Activated CD8-positive, alpha-beta memory T cell treated with anti-CD3 and anti-CD28 coated beads for 24 hours (primary cell): Measurements from ENCODE around the gene HAPLN3.
"Not testable (repeated sequence)": the region's sequence is repeated elsewhere in the genome, so short reads cannot be mapped to it uniquely, and the experiment has no call there.

Experiments used
- DNase-seq: peaks from one replicate; pipeline ENCODE4 v3.0.0-alpha.2; 2020

HAPLN3 gene, protein sequence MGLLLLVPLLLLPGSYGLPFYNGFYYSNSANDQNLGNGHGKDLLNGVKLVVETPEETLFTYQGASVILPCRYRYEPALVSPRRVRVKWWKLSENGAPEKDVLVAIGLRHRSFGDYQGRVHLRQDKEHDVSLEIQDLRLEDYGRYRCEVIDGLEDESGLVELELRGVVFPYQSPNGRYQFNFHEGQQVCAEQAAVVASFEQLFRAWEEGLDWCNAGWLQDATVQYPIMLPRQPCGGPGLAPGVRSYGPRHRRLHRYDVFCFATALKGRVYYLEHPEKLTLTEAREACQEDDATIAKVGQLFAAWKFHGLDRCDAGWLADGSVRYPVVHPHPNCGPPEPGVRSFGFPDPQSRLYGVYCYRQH

DNA sequence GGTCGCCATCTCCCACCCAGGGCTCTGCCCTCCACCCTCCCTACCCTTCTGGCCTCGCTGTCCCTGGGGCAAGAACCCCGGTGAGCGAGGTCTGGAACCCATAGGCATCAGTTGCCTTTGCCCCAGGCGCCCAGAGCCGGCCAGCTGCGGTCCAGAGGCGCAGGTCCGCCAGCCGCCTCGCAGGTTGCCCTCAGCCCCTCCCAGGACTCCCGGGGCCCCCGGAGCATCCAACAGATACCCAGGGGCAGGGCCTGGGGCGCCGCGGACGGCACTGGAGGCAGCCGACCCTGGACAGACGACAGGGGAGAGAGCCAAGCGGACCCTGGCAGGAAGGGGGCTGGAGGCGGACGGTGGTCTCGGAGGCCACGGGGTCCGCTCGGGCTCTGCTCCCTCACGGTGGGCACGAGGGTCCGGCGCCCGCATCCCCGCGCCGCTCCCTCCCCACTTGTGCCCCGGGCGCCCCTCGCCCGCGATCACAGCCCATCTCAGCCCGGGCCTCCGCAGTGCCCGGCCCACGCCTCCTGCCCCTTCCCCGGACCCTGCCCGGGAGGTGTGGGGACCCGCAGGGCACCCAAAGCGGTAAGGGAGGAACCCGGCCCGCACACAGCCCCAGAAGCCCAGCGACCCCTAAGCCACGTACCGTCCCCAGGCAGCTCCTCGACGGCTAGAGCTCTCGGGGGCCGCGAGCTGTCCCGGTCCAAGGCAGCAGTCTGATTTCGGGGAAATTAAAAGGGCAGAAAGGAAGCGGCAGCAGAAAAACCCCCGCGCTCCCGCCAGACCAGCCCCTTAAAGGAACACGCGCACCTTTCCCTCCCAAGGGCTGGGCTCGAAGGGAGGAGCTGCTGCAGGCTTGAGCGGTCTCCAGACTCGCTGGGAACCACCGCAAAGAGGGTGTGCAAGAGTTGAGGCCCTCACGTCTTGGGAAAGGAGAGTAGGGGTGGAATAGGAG, at the start of gene HAPLN3:
TSS of gene HAPLN3 (minus strand) at position 726 of the 949 bp plus-strand sequence. CDS start 8,246 bp downstream, outside the sequence.
- DNase-seq, result peak; percentile 85

DNA sequence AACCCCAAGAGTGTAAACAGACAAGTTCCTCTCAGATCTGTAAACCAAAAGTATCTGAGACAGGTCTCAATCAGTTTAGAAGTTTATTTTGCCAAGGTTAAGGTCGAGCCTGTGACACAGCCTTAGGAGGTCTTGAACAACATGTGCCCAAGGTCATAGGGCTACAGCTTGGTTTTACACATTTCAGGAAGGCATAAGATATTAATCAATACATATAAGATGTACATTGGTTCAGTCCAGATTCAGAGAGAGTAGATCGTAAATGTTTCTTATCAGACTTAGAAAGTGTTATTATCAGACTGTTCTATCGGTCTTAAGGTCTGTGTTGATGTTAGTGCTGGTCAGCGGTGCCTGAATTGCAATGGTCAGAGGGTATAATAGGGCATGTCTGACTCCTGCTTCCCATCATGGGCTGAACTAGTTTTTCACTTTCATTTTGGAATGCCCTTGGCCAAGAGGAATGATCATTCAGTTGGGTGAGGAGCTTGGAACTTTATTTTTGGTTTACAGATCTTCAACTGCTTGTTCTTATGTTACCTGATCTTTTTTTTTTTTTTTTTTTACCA, 44.8 kb upstream of the HAPLN3 start:
- no peak for DNase-seq

DNA sequence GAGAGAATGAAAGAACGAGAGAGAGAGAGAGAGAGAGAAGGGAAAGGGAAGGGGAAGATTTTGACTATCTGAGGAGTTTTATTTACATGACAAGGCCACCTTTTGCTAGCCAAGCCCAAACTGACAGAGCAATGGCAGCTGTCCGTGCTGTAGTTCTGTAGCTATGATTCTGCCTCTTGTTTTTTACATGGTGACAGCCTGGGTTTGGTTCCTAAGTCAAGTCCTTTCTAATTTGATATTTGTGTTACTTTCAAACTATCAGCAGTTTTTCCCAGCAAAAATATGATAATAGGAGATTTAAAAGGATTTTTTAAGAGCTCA, 44.1 kb upstream of the HAPLN3 start:
- DNase-seq, result no peak

DNA sequence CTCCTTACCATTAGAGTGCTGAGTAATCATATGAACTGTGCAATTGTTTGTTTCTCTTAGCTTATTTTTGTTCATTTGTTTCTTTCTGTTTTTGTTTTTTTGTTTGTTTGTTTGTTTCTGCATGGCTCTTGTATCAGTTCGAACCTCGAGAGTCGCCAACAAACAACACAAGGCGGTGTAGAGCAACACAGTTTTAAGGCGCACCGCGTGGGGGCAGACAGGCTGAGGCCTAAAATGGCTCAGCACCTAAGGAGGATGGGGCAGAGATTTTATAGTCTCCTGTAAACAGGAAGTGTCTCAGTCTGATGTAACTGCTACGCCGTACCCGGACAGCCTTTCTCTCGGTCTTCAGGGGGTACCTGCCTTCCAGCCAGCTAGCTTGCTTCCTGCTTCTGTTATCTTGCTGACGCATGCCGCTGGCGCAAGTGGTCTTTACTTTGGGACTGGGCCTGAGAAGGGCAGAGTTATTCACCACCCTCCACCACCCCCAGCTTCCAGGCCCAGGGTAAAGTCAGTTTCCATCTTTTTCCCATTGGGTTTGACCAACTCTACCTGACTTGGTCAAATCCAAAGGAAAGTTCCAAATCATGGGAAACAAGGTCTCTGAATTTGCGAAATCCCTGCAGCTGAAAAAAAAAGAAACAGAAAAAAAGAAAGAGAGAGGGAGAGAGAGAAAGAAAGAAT, 43.6 kb upstream of the HAPLN3 start:
- no peak for DNase-seq

DNA sequence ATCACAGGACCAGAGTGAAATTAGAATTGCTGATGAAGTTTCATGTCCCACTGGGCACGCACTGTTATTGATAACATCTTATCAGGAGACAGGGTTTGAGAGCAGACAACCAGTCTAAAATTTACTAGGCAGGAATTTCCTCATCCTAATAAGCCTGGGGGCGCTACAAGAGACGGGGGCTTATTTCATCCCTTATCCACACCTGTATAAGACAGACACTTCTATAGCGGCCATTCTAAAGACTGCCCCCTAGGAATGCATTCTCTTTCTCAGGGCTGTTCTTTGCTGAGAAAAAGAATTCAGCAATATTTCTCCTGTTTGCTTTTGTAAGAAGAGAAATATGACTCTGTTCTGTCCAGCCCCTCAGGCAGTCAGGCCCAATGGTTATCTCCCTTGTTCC, 39.1 kb upstream of the HAPLN3 start:
- DNase-seq, result not testable (repeated sequence)

DNA sequence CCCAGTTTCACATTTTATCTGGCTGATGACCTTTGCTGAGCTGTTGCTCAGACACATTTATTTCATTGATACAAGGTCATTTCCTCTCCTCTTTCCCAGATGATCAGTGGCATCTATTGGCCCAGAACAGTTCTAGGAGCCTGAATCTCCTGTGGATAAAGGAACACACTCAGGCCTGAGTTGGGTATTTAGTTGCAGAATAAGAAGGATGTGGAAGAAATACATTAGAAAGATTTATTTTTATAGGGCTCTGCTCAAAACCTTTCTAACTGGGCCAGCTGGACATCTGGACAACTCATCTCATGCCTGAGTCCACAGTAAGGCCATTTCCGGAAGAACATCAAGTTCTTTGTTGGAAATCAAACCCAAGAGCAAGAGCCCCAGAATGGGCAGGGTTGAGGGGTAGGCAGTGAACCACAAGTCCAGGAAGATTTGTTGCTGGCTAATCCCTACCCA, 37.6 kb upstream of the HAPLN3 start:
- DNase-seq, result no peak

DNA sequence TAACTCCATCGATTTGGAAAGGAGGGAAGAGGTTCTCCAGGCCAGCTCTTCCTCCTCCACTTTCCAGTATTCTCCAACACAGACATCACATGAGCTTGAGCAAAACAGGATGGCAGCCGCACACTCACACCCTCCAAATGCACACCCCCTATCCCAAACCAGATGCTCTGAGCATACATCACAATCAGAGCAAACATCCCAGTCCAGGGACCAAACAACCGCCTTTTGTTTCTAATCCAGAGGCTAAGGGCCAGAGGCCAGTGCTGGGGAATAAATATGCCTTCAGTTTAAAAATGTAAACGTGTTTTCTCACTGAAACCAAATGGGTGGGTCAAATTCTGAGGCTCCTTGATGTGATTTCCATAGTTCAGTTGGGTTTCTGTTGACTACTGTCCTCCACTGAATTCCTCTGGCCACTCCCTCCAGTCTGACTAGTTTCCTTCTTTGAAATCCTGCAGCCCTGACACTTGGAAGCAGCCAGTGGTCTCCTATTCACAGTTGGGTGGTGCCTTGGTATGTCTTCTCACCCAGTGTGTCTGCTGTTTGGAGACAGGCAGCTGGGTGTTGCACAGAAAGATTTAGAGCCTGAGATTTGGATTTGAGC, 37.0 kb upstream of the HAPLN3 start:
- no peak for DNase-seq

DNA sequence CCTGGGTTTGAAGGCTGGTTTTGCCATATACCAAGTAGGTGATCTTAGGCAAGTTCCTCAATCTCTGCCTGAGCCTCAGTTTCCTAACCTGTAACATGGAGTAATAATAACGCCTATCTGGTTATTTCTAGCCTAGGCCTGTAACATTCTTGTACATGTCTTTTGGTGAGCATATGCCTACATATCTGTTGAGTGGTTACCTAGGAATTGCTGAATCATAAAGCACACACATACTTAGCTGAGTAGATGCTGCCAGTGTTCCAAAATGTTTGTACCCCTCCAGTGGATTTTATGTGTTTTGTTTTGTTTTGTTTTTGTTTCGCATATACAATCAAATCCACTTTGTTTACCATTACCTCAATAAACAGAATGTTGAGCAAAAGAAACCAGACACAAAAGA, 35.2 kb upstream of the HAPLN3 start:
- no peak for DNase-seq

DNA sequence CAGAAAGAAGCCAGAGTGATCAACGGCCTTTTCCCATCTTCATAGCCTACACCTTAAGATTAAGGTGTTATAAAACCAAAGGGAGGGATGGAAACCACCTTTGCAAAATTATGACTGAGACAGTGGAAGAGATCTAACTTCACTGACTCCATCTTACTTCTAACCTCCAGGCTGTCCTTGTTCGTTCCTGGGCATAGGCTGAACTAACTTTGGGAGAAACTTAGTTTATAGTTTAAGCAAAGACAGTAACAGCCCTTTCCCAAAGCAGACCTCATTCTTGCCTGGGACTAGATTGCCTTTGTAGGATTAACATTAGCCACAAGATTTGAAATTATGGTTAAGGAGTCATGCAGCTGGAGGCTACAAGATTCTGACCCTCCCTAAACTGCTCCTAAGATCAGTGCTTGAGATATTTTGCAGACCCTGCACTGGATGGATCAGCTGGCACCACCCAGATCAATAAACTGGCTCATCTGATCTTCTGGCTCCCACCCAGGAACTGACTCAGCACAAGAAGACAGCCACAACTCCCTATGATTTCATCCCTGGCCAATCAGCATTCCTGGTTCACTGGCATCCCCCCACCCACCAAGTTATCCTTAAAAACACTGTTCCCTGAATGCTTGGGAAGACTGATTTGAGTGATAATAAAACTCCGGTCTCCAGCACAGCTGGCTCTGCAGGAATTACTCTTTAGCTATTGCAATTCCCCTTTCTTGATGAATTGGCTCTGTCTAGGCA, 34.2 kb upstream of the HAPLN3 start:
- not testable (repeated sequence) for DNase-seq

DNA sequence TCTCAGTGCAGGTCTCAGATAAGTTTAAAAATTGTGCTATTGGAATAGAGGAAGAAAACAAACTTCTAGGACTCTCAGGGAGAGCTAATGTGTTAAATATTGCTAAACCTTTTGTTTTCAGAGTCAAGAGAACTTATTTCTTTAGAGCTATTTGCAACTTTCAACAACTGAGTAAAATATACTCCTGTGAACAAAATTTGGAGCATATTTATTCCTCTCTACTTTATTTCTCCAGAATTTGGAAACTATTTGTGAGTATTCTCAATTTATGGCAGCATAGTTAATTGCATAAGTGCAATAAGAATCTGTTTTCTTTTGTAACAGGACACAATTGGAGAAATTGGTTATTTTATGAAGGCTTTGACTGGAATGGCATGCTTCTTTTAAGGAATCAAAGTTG, 32.8 kb upstream of the HAPLN3 start:
- DNase-seq, result not testable (repeated sequence)

DNA sequence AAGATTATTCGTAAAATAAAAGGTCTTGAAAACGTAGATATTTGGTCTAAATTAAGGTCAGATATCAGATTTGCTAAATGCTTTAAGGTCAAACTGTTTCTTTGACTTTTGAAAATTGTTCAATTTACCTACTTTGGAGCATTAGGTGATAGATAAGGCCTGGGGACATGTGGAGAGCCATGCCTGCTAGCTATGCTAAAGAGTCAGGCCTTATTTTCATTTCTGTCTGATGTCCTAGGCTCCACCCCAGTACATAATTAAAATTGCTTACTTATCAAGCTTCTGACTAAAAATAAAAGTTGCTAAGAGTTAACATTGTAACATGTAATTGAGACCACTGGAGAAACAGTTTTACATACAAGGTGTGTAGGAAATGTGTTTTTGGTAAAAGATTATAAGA, 30.3 kb upstream of the HAPLN3 start:
- not testable (repeated sequence) for DNase-seq

DNA sequence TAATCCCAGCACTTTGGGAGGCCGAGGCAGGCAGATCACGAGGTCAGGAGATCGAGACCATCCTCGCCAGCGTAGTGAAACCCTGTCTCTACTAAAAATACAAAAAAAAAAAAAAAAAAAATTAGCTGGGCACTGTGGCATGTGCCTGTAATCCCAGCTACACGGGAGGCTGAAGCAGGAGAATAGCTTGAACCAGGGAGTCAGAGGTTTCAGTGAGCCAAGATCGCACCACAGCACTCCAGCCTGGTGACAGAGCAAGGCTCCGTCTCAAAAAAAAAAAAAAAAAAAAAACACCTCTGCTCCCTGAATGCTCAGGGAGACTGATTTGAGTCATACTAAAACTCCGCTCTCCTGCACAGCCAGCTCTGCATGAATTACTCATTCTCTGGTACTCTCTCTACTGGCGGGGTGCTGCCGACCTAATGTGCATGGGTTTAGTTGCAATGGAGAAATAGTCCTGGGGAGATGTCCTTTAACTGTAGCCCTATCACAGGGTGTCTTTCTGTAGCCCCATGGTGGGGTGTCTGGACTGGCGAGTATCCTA, 25.6 kb upstream of the HAPLN3 start:
- DNase-seq, result not testable (repeated sequence)

DNA sequence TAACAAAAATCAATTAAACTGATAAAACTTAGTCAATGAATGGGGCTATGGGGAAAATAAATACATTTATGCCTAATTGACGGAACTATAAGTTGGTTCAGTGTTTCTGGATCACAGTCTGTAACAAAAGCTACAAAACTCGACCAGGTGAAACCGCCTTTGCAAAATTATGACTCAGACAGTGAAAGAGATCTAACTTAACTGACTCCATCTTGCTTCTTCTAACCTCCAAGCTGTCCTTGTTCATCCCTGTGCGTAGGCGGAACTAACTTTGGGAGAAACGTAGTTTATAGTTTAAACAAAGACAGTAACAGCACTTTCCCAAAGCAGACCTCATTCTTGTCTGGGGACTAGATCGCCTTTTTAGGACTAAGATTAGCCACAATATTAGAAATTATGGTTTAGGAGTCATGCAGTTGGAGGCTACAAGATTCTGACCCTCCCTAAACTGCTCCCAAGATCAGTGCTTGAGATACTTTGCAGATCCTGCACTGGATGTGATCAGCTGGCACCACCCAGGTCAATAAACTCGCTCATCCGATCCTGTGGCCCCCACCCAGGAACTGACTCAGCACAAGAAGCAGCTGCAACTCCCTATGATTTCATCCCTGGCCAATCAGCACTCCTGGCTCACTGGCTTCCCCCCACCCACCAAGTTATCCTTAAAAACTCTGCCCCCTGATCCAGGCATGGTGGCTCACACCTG, 25.0 kb upstream of the HAPLN3 start:
- no peak for DNase-seq

DNA sequence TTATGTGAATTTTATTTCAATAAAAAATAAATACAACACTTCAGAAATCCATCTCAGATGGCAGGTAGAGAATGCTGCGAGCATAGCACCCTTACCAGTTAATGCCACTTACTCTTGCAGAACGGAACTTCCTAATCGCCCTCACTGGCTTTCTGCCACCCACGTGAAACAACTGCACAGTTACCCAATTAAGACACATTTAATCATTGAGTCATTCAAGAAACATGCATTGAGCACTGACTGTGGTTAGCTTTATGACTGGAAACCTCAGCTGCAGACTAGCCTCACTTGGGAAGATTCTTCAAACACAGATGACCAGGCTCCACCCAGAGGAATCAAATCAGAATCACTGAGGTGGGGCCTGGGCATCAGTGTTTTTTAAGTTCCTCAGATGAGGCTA, 23.4 kb upstream of the HAPLN3 start:
- no peak for DNase-seq

DNA sequence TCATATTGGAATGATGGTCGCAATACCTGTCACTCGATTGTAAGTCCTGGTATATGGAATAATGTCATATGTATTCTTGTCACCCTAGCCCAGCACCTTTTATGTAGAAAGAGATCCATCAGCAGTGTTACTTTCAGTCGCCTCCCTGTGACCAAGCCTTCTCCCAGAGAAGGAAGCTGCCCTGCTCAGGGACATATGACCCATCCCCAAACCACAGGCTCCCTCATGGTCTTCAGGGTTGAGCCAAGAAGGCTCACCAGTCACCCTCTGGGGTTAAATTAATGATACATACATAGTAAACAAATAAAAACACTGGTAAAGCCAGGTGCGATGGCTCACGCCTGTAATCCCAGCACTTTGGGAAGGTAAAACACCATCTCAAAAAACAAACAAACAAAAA, 22.4 kb upstream of the HAPLN3 start:
- no peak for DNase-seq

DNA sequence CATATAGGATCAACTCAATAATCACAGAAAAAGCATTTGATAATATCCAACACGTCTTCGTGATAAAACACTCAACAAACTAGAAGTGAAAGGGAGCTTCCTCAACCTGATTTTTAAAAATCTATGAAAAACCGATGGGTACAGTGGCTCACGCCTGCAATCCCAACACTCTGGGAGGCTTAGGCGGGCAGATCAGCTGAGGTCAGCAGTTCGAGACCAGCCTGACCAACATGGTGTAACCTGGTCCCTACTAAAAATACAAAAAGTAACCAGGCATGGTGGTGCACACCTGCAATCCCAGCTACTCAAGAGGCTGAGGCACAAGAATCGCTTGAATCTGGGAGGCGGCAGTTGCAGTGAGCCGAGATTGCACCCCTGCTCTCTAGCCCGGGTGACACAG, 20.0 kb upstream of the HAPLN3 start:
- DNase-seq, result no peak

DNA sequence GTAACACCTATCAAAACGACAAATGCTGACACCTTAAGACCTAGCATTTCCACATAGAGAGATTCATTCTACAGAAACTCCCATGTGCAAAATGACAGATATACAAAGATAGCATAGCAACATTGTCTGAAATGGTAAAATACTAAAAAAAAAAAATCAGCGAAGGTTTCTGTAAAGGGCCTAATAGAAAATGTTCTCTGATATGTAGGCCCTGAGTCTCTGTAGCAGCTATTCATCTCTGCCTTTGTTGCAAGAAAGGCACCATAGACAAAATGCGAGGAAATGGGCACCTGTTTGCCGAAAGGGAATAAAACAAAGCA, 18.5 kb upstream of the HAPLN3 start:
- DNase-seq, result no peak

DNA sequence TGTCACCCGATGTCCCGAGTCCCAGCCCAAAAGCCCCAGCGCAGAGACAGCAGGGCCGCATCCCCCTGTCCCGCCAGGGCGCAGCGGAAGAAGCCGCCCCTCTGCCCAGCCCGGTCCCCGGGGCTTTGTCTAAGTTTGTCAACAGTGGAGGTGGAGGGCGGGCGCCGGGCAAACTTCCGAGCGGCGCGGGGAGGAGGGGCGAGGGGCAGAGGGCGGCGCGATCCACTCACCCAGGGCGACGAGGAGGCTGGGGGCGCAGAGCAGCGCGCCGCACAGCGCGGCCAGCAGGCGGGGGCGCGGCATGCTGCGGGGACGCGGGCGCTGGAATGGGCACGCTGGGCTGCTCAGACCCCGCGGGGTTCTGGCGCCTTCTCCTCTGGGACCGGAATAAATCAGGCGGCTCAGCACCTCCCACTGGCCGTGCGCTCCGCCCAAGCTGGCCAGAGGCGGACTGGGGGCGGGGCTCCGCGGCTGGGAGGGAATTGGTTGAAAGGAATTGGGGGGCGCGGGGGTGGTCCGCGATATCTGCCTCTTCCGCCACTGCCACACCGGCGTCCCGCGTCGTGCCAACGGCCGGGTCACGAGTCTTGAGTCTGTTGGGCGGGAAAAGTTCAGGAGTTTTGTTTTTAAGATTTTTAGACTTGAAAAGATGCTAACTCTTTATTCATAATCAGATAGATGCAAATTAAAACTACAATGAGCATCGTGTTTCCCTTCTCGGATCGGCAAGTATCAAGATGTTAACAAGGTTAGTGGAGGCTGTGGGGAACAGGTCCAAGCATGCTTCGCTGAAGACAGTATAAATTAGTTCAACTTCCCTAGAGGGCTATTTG, 17.9 kb upstream of the HAPLN3 start, which contains the start of gene MFGE8:
TSS of gene MFGE8 (minus strand) at position 363 of the 833 bp plus-strand sequence. CDS start at position 303, 60 bp downstream.
- peak; percentile 89 for DNase-seq

DNA sequence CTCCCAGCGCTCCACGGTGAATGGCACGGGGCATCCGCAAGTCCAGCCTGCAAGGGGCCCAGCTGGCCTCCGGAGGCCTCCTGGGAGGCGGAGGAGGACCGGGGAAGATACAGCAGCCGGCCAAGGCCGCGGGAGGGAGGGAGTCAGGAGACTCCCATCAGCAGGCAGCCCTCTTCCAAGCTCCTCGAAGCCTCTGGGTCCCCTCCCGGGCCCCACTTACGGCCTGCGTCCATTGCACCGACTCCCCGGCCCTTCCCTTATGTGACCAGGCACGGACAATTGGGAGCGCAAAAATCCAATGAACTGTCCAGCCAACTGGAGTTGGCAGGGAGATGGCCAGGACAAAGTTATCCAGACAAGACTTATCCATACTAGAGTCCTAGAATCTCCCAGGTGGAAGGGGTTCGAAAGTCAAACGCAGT, 17.2 kb upstream of the HAPLN3 start:
- DNase-seq, result no peak

DNA sequence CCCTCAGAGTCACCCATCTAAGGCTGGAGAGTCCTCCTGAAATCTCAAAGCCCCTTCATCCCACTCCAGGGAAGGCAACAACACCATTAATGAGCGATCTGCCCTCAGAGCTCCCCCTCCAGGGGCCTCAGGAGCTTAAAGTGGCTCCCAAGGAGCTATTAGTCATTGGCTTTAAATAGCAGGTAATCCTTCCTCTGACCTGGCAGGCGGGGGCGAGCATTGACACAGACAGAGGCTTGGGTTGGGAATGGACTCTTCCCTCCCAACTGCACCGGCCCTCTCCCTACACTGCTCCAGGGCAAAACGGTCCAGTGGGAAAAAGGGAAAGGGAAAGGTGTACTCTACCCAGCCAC, 16.4 kb upstream of the HAPLN3 start:
- no peak for DNase-seq
